GM12892 (cell line): ENCODE data around the gene PRKCQ.

Experiments
- POLR2A ChIP-seq: IDR thresholded peaks from 2 replicates; pipeline ENCODE4 v1.6.1; 2011; ENCODE audit warnings: low read depth, low read length, control low read depth
- POLR2AphosphoS5 ChIP-seq: IDR thresholded peaks from 2 replicates; pipeline ENCODE4 v1.6.1; 2011; ENCODE audit warnings: low read depth, low read length, control low read depth
- TAF1 ChIP-seq: IDR thresholded peaks from 2 replicates; pipeline ENCODE4 v1.6.1; 2011; ENCODE audit warnings: low read depth, mild to moderate bottlenecking, control low read depth, low read length, borderline replicate concordance

DNA sequence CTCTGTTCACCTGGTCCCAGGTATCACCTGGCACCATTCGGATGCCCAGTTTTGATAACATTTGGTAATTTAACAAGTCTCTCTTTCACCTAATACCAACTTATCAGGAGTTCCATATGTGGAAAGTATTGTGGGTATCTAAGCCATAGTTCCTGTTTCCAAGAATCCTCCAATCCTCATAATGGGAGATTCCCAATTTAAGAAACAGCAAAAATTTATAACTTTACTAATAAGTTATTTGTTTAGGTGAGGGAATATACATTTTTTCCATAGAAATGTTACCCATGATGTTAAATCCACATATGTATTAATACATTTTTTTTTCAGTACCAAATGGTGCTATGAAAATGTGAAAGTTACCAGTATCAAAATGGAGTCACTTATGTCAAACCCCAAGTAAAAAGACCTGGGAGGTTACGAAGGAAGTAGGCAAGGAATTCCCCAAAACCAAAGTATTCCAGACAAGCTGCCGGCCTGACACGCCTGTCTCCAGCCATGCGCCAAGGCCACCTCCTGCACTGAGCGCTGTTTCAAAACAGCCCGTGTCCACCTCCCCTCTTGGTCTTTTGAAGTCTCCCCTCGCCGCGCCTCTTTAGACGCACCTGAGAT, 44.8 kb downstream of the PRKCQ start:
- TF ChIP-seq POLR2AphosphoS5 (no peak), TAF1 (no peak), POLR2A (no peak)
